GM19372 (cell line): ENCODE measurements around the gene EVC.

Source experiments
- ATAC-seq: cut with Tn5 transposase; IDR thresholded peaks from one replicate; pipeline ENCODE4 v1.9.1; 2021; ENCODE audit warnings: mild to moderate bottlenecking, low read depth, moderate library complexity; ENCODE audit not compliant: unreplicated experiment

Gene EVC

DNA sequence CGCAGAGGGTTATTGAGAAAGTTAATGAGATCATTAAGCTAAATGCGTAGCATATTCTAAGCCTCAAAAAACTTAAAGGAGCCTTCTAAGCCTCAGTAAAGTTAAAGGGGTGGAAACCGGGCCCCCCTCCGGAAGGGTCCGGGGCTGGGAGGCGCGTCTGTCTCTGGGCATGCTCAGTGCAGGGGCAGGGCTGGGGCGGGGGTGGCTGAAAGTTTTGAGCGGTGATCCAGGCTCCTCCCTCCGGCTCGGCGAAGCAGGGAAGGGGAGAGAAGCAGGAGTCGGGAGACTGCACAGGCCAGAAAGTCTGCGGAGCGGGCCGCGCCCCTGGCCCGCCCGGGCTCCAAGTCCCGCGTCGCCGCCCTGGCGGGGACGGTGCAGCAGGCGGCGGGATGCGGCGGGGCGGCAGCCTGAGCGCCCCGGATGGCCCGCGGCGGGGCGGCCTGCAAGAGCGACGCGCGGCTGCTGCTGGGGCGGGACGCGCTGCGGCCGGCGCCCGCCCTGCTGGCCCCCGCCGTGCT is at the start of gene EVC:
Gene EVC, plus strand, starts transcription at position 241 of the 518 bp plus-strand sequence. Its CDS starts 180 bp downstream, at position 421.
- ATAC-seq: no peak

DNA sequence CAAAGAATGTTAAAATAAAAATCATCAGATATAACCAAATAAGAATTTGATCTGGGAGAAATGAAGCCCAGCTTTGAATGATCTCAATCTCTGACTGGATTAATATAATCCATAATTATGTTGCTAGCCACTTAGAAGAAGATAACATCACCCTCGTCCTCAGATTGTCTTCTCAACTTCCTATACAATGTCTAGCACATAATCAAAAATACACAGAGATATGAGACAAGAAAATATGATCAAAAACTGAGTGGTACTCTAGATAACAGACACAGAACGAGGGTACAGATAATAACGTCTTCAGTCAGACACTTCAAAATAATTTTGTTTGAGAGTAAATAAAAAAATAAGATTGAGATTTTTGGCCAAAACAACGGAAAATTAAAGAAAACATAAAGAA is 49.8 kb upstream of the EVC start:
- ATAC-seq: no peak

DNA sequence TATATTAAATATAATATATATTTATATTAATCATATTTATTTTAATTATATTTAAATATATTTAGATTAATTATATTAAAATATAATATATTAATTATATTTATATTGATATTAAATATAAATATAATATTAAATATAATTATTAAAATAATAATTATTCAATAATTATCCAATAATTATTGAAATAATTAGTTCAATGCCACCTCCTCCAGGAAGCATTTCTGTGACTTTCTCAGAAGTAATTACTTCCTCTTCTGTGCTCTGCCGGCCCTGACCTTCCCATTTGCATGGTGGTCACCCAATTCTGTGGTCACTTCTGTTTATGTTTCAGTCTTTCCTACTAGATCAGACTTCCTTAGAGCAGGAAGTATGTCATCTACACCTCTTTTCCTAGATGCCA is 48.4 kb upstream of the EVC start:
- no peak for ATAC-seq

DNA sequence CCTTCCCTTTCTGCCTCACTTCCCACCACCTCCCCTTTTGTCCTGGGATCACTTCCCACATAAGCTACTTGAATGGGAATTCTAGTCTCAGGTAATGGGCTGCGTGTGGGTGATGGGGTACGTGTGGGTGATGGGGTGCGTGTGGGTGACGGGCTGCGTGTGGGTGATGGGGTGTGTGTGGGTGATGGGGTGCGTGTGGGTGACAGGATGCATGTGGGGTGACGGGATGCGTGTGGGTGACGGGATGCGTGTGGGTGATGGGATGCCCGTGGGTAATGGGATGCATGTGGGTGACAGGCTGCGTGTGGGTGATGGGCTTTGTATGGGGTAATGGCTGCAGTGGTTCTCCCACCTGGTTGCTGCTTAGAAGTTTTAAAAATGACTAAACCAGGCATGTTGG is 46.2 kb upstream of the EVC start:
- ATAC-seq: no peak

DNA sequence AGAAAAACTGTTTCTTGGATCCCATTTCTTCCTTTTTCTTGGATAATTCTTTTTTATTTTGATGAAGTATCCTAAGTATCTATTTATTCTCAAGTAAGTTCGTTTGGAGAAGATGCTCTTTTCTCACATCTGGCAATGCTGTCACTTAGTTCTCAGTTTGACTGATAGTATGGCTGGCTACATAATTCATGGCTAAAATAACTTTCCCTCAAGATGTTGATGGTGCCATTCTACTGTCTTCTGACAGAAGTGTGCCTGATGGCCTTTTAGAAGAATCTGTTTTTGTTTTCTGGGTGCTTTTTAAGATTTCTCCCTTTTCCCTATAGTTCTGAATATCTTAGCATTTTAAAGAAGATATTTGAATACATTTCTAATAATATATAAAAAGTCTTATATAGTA is 44.3 kb upstream of the EVC start:
- no peak for ATAC-seq

DNA sequence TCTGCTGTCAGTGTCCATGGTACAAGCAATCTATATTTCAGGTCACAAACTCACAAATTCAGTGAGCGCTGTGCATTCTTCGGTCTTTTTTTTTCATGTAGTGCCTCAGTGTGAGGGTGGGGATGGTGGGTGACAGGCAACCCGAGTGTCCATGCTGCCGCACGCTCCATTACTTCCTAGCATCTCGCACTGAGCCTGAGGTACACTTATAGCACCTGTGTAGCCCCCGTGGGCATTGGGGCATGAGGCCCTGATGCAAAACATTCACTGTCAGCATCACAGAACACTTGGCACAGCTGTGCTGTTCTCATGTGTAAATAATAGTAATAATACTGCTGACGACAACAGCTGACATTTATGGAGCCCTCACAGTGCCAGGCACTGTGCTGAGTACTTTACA is 34.2 kb upstream of the EVC start:
- no peak for ATAC-seq

DNA sequence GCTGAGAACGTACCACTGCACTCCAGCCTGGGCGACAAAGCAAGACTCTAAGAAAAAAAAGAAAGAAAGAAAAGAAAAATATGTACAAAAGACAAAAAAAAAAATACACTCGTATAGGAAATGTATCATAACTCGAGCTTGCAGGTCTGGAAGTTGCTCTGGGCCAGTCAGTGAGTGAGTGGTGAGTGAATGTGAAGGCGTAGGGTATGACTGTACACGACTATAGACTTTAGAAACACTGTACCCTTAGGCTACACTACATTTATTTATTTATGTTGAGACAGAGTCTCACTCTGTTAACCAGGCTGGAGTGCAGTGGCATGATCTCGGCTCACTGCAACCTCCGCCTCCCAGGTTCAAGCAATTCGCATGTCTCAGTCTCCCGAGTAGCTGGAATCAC is 32.0 kb upstream of the EVC start:
- ATAC-seq: no peak

DNA sequence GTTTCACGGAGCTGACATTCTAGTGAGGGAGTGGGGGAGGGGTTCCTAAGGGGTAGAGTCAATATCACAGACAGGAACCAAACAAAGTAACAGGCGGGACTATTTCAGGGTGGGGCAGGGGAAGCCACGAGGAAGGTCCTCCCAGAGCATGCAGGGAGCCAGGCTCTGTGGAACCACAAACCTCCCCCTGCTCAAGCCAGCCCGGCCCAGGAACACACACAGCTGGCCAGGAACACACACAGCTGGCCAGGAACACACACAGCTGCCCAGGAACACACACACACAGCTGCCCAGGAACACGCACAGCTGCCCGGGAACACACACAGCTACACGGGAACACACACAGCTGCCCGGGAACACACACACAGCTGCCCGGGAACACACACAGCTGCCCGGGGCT is 27.4 kb upstream of the EVC start:
- no peak for ATAC-seq

DNA sequence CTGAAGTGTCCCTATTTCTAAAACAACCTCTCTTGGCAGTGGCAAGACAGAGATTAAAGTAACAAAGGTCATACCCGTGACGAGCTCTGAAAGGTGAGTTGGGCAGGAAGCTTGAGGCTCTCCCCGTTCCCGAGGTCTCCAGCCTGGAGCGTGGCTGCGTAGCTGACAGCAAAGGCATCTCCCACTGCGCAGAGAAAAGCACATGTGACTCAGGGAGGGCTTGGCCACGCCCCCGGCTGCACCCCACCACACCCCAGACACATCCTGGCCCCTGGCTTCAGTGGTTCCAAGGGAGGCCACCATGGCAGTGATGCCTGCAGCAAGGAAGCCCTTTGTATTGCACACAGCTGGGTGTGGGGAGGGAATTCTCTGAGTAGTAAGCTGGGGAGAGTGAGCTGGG is 25.7 kb upstream of the EVC start:
- no peak for ATAC-seq

DNA sequence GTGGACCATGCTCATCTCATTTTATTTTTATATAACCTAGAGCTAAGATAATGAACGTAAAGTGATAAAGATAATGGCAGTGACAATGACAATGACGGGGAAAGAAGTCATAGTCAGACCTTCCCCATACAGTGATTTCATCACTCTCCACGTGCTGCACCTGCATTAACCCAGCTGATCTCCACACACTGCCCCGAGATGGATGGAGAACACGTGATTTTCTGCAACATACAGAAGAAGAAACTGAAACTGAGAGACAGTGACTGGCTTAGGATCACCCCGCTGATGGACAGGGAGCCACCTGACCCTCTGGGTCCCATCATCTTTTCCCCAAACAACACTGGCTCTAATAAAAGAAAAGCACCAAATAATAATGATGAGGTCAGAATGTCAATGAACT is 24.7 kb upstream of the EVC start:
- no peak for ATAC-seq

DNA sequence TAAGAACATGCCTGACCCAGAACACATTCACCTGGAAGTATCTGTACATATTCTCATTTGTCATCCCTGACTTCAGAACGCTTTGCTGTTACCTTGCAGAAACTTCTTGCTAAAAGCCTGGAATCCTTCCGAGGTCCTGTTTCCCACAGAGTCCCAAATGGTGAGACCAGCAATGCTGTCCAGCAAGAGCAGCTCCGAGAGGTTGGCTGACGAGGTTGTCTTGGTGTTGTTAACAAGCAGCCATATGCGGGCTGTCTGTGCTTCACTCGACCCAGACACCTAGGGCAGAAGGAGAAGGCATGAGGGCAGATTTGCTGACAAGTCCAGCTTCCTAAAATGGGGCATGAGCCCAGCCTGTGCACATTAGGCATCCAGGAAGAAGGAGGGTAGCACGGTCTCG is 21.9 kb upstream of the EVC start:
- no peak for ATAC-seq

DNA sequence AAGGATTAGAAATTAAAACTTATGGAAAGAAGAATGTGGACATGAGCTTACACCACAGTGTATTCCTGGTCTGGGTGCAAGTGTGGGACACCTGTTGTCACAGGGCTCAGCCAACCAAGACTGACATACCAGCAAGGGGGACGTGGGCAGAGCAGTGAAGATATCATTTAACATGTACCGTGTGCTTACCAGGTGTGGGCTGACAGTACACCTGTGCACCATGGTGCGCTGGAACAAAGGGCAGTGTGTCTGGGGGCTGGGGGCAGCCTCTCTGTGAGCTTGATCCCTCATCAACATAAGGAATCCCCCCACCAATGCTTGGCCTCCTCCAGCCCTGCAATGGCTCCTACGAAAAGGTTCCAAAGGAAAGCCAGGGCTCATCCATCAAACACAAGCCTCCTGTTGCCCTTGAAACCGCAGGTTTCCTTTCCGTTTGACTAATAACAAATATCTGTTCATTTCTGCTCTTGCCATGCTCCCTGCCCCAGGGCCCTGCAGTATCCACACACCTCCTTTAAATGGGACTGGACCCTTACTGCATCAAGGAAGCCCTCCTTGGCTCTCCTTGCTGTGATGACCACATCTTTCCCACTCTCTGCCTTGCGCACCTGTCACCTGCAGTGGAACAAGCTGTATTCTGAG is 19.4 kb upstream of the EVC start:
- no peak for ATAC-seq

DNA sequence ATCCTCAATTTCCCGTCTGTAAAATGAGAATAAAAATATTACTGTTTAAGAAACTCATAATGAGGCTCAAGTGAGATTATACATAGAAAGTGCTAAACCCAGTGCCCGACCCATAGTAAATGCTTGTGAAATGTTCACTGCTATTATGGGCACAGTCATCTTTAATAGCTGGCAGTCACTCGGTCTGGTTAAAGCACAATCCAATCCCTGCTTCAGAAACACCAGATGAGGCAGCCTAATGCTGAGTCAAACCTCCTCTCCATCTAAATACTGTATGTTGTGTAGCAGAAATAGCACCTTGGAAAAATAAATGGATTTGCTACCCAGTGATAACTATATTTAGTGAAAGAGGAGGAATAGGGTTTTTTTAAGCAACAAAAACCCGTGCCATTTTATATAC is 17.1 kb upstream of the EVC start:
- ATAC-seq: no peak

DNA sequence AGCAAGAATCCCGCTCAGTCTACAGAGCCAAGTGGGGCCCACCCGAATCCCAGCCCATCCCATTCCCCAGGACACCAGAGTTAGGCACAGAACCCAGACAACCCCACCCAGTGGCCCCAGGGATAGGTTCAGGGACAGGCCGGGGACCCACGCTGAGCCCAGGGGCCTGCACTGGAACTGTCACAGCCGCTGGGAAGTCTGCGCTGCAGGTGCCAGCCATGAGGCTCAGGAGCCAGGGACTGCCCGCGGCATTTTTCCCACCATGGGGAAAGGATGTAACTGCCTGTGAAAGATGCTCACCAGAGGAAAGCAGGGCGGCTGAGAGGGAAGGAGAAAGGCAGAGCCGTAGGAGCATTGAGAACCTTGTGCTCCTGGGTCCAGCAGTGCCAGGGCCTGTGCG is 14.7 kb upstream of the EVC start:
- ATAC-seq: no peak

DNA sequence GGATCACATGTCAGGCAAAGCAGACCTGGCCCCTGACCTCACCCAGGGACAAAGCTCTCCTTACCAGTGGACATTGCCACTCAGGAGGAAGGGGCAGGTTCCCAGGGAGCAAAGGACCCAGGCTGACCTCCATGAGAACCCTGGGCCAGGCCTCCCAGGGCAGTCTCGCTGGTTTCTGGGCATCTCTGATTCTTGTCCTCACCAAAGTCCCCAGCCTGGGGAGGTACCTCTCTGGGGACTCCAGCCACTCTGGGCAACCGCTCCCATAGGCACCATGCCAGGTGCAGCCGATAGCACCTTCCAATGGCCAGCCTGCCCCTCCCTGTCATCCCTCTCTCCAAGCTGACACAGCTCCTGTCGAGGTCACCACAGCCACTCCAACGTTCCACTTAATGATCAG is 10.5 kb upstream of the EVC start:
- no peak for ATAC-seq

DNA sequence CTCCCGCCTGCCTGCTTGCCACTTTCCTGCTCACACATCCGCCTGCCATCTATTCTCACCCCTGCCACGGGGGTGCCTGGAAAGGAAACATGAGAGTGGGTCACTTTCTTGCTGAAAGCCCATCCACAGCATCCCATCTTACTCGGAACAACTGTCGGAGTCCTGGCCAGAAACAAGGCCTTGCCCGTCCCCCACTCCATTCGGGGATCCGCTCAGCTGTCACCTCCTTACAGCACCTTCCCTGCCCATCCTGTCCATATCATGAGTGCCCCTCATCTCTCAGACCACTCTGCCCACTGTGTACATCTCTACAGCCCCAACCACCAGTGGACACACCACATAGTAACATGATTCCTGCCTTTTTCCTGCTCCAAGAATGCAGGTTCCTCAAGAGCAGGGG is 9.0 kb upstream of the EVC start:
- no peak for ATAC-seq

DNA sequence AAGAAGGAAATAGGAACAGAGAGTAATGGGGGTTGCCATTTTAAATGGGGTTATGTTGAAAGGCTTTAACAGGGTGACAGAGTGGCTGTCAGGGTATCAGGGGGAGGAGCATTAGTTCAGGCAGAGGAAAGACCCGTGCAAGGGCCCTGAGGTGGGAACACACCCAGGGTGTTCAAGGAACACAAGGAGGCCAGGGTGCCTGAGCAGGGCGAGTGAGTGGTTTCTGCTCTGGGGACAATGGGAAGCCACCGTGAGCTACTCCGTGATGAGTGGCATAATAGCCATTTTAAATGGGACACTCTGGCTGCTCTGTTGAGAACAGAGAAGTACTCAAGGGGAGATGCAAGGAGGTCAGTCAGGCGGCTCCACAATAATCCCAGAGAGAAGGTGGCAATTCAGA is 7.2 kb upstream of the EVC start:
- no peak for ATAC-seq

DNA sequence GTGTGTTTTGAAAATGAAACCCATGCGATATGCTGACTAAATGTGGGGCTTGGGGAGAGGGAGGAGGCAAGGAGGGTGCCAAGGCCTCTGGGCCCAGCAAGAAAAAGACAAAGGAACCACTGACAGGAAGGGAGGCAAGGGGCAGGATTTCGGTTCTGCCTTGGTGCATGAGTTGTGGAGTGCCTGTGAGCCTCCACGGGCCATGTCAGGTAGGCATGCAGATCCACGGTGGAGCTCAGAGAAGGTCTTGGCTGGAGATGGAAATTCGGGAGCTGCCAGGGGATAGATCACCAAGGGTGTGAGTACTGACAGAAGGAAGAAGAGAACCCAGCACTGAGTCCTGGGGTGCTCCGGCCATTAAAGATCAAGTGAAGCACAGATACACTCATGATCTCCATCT is 6.7 kb upstream of the EVC start:
- no peak for ATAC-seq

DNA sequence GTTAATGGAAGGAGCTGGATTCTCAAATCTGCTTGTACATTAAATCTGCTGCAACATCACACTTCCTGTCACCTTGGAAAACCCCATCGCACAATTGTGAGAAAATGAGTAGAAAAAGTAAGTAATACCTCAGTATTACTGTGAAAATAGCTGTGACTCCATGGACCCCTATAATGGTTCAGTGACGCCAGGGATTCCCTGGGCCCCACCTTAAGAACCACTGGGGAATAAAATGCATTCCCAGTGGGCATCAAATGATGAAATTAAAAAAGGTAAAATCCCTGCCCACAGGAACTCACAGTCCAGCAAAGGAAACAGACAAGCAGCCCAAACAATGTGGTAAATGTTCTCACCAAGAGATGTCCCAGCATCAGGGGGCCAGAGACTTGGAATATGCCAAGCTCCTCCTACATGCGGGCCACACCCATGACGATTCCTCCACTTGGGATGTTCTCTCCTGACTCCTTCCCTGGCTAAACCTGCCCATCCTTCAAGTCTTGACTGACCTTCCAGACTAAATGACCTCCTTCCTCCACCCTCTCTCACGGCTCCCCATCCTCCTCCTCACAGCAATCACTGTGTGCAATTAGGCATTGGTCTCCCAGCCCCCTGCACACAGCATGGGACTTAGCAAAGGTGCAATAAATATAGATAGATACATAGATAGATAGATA is 5.2 kb upstream of the EVC start:
- no peak for ATAC-seq

DNA sequence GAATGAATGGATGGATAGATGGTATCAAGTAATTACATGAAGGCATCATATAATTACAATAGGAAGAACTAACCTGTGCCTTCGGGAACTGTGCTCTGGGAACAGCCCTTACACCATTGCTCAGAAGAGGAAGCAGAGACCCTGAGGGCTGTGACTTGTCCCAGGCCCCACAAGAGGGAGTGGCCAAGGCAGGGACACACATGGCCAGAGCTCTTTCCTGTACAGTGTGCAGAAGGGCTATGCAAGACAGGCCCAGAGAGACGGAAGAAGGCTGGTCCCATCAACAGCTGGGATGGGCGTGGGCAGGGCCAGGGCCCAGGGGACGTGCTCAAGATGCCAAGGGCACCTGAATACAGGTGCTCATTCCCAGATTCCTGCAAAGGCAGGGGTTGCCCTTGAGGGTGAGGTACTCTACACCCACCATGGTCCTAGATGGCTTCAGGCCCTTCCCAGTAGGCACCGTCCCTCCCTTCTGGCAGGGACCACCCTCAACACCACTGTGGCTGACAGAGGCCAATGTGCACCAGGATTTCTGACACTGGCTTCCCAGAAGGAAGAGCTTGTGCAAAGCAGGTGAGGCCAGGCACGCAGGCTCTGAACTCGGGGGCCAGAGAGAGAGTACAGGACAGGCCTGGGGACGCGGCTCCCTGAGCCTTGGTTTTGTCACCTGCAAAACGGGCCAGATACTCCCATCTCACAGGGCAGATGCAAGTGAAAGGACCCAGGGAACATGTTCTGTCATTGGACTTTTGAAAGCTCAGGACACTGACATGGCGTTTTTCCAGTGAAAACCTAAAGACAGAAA is 4.3 kb upstream of the EVC start:
- ATAC-seq: no peak

DNA sequence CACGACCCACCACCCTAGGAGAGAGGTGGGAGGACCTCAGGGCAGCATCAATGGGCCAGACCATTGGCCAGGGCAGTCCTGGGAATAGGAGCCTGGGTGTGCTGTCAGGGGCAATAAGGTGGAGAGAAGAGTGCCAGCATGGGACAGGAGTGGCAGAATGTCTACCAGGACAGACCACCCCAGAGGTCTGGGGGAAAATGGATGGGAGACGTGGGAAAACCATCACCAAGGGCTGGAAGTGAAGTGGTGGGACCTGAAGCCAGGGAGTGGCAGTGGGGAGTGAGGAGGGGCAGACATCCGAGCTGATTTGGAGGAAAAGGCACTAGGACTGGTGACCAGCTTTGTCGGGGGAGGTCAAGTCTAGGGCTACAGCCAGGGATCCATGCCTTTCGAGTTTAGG is 3.6 kb upstream of the EVC start:
- no peak for ATAC-seq
